Activated CD4-positive, alpha-beta T cell treated with anti-CD3 and anti-CD28 coated beads, Interleukin-2, Interleukin-6, amounts not matched to agents 100 ng/mL and 50 ng/mL, durations not matched to agents 16 hours and 8 hours (primary cell): ENCODE results near the gene CENPS.
"Not testable (repeated sequence)": the region's sequence is repeated elsewhere in the genome, so short reads cannot be mapped to it uniquely, and the experiment has no call there.

ENCODE experiments used
- DNase-seq: peaks from one replicate; pipeline ENCODE4 v3.0.0-alpha.2; 2020

CENPS gene

GRCh38 chr1:10421637-10422036, 8.6 kb upstream of the CENPS start:
- no peak for DNase-seq

DNA sequence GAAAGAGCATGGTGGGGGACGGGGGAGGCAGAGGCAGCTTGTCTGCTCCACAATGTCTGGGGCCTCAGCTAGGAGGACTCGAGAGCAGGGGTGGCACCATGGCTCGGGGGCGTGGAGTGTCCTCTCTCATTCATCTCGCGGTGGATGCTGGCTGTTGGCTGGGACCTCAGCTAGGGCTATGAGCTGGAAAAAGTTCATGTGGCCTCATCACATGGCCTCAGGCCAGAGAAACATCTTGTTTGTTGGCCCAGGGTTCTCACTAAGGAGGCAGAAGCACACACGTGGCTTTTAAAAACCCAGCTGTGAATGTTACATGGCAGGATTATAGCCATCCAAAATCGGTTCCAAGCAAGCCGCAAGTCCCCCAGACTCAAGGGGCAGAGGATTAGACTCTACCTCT, 6.2 kb upstream of the CENPS start:
- no peak for DNase-seq

- no peak for DNase-seq
Observed at GRCh38 chr1:10424651-10425050, 5.6 kb upstream of the CENPS start.

DNA sequence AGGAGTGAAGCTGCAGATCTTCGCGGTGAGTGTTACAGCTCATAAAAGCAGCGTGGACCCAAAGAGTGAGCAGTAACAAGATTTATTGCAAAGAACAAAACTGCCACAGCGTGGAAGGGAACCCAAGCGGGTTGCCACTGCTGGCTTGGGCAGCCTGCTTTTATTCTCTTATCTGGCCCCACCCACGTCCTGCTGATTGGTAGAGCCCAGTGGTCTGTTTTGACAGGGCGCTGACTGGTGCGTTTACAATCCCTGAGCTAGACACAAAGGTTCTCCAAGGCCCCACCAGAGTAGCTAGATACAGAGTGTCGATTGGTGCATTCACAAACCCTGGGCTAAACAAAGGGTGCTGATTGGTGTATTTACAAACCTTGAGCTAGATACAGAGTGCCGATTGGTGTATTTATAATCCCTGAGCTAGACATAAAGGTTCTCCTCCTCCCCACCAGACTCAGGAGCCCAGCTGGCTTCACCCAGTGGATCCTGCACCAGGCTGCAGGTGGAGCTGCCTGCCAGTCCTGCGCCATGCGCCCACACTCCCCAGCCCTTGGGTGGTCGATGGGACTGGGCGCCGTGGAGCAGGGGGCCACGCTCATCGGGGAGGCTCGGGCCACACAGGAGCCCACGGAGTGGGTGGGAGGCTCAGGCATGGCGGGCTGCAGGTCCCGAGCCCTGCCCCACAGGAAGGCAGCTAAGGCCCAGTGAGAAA, 4.3 kb upstream of the CENPS start:
- DNase-seq, result not testable (repeated sequence)

DNA sequence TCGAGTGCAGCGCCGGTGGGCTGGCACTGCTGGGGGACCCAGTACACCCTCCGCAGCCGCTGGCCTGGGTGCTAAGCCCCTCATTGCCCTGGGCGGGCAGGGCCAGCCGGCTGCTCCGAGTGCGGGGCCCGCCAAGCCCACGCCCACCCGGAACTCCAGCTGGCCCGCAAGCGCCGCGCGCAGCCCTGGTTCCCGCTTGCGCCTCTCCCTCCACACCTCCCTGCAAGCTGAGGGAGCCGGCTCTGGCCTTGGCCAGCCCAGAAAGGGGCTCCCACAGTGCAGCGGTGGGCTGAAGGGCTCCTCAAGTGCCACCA, 3.7 kb upstream of the CENPS start:
- DNase-seq, result not testable (repeated sequence)

DNA sequence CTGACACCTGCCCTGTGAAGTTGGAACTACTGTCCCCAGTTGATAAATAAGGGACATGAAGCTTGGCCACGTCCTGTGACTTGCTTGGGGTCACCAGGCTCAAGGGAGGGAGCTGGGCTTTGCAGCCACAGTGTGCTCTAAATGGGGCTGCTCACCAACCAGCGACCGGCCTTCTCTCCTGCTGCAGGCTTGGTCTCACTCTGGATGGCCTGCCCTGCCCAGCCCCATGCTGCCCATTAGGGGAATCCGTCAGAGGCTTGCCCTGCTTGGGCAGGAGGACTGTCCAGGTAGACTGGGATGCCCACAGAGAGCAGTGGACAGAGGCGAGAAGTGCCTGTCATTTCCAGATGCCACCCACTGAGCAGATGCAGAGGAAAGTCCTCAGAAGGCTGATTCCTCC, 1.2 kb upstream of the CENPS start:
- DNase-seq, result no peak

GRCh38 chr1:10429868-10430215, 391 bp upstream of the CENPS start:
- peak; percentile 45 for DNase-seq

DNA sequence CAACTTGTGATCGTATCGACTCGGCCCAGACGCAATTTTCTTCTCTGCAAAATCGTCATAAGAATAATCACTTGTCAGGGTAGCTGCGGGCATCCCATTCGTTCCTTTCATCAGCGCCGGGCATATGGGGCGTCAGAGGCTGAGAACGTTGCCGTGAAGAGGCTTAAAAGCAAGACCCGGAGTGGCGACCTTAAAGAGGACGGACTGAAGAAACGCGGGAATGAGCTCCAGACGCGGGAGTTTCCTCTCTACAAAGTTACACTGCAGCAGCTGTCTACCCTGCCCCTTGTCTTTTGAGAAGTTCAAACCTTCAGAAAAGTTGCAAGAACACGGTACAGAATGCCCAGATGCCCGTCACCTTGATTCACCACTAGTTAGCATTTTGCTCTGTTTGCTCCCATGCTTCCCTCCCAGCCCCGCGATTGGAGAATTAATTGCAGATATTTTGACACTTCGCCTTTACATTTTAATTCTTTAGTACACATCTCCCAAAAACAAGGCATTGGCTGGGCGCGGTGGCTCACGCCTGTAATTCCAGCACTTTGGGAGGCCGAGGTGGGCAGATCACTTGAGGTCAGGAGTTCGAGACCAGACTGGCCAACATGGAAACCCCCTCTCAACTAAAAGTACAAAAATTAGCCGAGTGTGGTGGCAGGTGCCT, 967 bp downstream of the CENPS start:
- DNase-seq, result peak; percentile 20

GRCh38 chr1:10432910-10433700, 2.9 kb downstream of the CENPS start:
- no peak for DNase-seq

- DNase-seq, result no peak
Observed at GRCh38 chr1:10433790-10434189, 3.6 kb downstream of the CENPS start.

- no peak for DNase-seq
Observed at GRCh38 chr1:10434590-10434989, 4.4 kb downstream of the CENPS start.

DNA sequence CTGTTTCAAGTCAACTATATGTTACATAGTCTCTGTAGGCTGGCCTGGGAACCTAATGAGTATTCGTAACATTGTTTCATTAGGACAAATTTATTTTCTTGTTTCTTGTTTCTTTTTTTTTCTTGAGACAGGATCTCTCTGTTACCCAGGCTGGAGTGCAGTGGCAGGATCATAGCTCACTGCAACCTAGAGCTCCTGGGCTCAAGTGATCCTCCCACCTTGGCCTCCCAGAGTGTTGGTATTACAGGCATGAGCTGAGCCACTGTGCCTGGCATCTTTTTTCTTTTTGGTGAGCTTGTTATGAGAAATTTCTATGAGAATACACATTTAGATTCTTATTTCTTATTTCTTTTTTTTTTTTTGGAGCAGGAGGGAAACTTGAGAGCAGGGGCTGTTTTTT, 6.8 kb downstream of the CENPS start:
- no peak for DNase-seq

DNA sequence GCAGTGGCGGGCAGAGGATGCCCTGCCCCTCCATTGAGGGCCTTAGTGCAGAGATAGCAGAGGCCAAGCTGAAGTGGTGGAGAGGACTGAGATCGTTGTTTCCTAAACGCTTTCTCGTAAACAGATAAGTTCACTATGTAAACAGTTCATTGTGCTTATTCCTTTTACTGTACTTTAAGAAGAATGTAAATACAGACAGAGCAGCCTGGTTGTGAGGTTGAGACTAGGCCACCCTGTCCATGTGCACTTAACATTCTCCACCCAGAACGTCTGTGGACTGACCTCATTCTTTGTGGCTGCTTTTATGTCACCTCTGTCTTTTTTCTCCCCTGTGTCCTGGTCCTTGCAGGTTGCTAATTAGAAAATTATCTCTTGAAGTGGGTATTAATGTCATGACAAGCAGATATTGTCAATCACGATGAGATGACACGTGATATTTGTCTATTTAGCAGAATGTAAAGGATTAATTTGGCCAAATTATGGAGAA, 8.5 kb downstream of the CENPS start:
- DNase-seq, result no peak

DNA sequence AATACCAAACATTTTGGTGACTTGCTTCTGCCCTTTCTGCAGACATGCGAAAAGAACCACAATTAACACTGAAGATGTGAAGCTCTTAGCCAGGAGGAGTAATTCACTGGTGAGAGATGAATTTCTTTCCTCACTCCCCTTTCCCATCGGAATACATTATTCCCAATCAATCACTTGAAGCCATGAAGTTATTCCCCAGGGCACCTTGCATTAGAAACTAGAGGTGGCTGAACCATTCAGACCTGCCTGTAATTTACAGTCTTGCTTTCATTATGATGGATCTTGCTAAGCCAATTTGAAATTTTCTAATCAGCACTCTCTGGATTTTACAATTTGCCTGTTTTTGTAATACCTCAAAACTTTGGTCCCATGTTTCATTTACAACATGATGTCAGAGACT, 10.1 kb downstream of the CENPS start:
- no peak for DNase-seq

DNA sequence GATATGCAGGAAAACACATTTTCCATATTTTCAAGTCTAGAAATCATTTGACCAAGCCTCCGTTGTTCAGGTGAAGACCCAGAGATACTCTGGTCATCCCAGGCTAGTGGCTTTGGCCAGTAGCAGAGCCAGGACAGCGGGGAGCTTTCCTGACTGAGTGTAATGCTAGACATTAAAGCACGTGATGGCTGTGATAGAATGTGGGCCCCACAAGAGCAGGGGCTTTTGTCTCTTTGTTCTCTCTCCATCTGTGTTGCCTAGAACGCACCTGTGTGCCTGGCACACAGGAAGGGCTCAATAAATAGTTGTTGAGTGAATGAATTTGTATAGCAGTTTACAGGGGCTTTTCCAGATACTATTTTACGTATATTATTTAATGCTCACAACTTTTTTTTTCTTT, 10.6 kb downstream of the CENPS start:
- DNase-seq, result no peak

DNA sequence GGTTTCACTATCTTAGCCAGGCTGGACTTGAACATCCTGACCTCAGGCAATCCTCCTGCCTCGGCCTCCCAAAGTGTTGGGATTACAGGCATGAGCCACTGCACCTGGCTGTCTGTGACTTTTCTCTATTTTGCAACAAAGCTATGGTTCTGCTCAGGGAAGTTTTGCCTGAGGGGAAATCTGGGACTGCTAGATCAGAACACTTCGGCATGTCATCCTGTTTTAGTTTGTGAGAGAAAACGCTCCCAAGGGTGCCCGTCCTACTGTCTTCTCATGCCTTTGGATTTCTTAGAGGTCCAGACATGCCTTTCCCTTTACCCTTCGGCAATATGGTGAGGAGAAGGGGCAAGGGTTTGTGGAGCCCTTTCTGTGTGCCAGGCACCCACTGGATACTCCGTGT, 14.0 kb downstream of the CENPS start:
- no peak for DNase-seq

DNA sequence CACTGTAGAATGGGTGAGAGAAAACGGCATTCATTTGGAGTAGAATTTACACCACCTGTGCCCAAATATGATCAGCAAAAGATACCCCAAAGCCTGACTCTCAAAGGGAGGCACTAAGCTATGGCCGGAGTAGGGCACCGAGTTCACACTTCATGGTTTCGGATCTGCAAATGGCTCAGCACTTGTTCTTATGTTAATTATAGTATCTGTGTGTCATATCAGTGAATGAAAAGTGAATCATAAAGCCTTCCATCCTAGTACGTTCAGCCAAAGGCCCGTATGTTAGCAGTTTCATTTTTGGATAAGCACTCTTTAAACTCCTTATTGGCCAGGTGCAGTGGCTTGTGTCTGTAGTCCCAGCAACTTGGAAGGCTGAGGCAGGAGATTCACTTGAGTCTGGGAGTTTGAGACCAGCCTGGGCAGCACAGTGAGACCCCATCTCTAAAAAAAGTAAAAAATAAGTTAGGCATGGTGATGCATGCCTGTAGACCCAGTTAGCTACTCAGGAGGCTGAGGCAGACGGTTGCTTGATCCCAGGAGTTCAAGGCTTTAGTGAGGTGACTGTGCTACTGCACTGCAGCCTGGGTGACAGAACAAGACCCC, 14.7 kb downstream of the CENPS start:
- peak; percentile 36 for DNase-seq

- no peak for DNase-seq
Observed at GRCh38 chr1:10446790-10447422, 16.7 kb downstream of the CENPS start.

DNA sequence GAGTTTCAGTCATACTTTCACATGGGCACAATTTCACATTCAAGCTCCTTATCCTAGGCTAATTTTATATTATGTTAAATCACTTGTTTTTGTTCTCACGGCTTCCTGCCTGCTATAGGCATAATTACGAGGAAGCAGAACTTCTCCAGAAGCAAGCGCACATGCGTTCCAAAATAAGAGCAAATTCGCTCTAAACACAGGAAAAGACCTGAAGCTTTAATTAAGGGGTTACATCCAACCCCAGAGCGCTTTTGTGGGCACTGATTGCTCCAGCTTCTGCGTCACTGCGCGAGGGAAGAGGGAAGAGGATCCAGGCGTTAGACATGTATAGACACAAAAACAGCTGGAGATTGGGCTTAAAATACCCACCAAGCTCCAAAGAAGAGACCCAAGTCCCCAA, 19.5 kb downstream of the CENPS start, which contains the start of gene CORT:
Gene CORT (plus strand): TSS at position 281 of the 400 bp plus-strand sequence. CDS start 193 bp downstream, outside the sequence.
- DNase-seq, result no peak

- no peak for DNase-seq
Observed at GRCh38 chr1:10450156-10450814, 20.1 kb downstream of the CENPS start.

DNA sequence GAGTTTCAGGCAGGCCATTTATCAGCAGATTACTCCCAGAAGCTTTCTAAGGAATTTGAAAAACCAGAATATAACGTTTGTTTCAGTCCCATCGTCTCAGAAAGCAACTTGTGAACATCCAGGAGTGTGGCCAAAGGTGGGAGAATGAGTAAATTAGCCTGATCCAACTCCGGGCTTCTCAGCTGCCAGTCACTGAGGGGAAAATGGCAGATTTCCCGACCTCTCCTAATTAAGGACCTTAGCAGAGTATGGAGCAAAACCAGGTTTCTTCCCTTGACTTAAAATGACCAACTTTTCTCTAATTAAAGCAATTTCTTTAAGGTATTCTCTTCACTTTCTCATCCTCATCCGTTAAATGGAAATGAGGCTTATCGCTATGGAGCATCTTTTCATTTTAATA, 20.6 kb downstream of the CENPS start:
- DNase-seq, result no peak

- DNase-seq, result no peak
Observed at GRCh38 chr1:10451287-10451686, 21.1 kb downstream of the CENPS start.

GRCh38 chr1:10456048-10456447, 25.8 kb downstream of the CENPS start:
- no peak for DNase-seq
